HG03520 (cell line): ENCODE results near the gene C12orf56.

Source experiments
- ATAC-seq: cut with Tn5 transposase; IDR thresholded peaks from one replicate; pipeline ENCODE4 v1.9.1; 2021; ENCODE audit warnings: mild to moderate bottlenecking, moderate library complexity; ENCODE audit not compliant: unreplicated experiment

C12orf56 gene

GRCh38 chr12:64390275-64390851, at the start of gene C12orf56:
Gene C12orf56, minus strand, starts transcription at chr12:64390758. Its CDS starts 193 bp downstream, at chr12:64390565.
- no peak for ATAC-seq

- no peak for ATAC-seq
Measured at GRCh38 chr12:64440100-64440499, 49.5 kb upstream of the C12orf56 start.

GRCh38 chr12:64433915-64434314, 43.4 kb upstream of the C12orf56 start:
- no peak for ATAC-seq

GRCh38 chr12:64431791-64432190, 41.2 kb upstream of the C12orf56 start:
- no peak for ATAC-seq

GRCh38 chr12:64430886-64431285, 40.3 kb upstream of the C12orf56 start:
- no peak for ATAC-seq

- no peak for ATAC-seq
Measured at GRCh38 chr12:64428956-64429355, 38.4 kb upstream of the C12orf56 start.

GRCh38 chr12:64427988-64428387, 37.4 kb upstream of the C12orf56 start:
- no peak for ATAC-seq

GRCh38 chr12:64419696-64420095, 29.1 kb upstream of the C12orf56 start:
- no peak for ATAC-seq

- no peak for ATAC-seq
Measured at GRCh38 chr12:64418209-64418608, 27.7 kb upstream of the C12orf56 start.

- no peak for ATAC-seq
Measured at GRCh38 chr12:64413884-64414283, 23.3 kb upstream of the C12orf56 start.

GRCh38 chr12:64412459-64412858, 21.9 kb upstream of the C12orf56 start:
- ATAC-seq = no peak

- no peak for ATAC-seq
Measured at GRCh38 chr12:64411427-64411826, 20.9 kb upstream of the C12orf56 start.

GRCh38 chr12:64407342-64408223, 17.0 kb upstream of the C12orf56 start:
- no peak for ATAC-seq

GRCh38 chr12:64404470-64405256, 14.1 kb upstream of the C12orf56 start:
- ATAC-seq = peak; percentile 41

GRCh38 chr12:64403707-64404469, 13.3 kb upstream of the C12orf56 start, which contains the start of gene XPOT:
Gene XPOT, plus strand, starts transcription at chr12:64404392. Its CDS starts 5,644 bp downstream, at chr12:64410036.
- peak; percentile 94 for ATAC-seq

- no peak for ATAC-seq
Measured at GRCh38 chr12:64402181-64402580, 11.6 kb upstream of the C12orf56 start.

GRCh38 chr12:64400041-64400440, 9.5 kb upstream of the C12orf56 start:
- no peak for ATAC-seq

GRCh38 chr12:64395739-64396138, 5.2 kb upstream of the C12orf56 start:
- no peak for ATAC-seq

GRCh38 chr12:64392221-64392620, 1.7 kb upstream of the C12orf56 start:
- ATAC-seq = no peak

- ATAC-seq = no peak
Measured at GRCh38 chr12:64389154-64389553, 1.4 kb downstream of the C12orf56 start.
